GM12878 (cell line): Measurements from ENCODE around the gene TMEM163. TPM values are rescaled to one million over a fixed set of nuclear protein-coding genes. Genes with fewer than 3 reads are reported as not detected.

ENCODE experiments used
- ATAC-seq: fragments of 200-7000 bp; cut with Tn5 transposase; 3 replicates; pipeline ENCODE4 v1.9.1; 2020; ENCODE audit warnings: mild to moderate bottlenecking, moderate library complexity
- BruUV-seq: library from RNA; stranded (reverse); fragments of 400-500 nt; replicated peaks from 2 replicates; lab custom pipeline; 2021; lab: Mats Ljungman, UMichigan
- CTCF ChIA-PET: fragments of 300-600 bp; sonication (Branson Sonifier 250); formaldehyde crosslinking; extraction: SDS; loops from one replicate; lab custom pipeline; 2021; ENCODE audit warnings: inconsistent platforms; lab: Yijun Ruan, JAX
- POLR2A ChIA-PET: fragments of 350-600 bp; formaldehyde crosslinking; extraction: SDS; loops from one replicate; lab custom pipeline; 2021; ENCODE audit warnings: inconsistent platforms; lab: Charles Lee
- RAD21 ChIA-PET: fragments of 300-600 bp; sonication (Branson Sonifier 250); formaldehyde crosslinking; loops from one replicate; lab custom pipeline; 2023; ENCODE audit warnings: antibody characterized with exemption; ENCODE audit not compliant: unreplicated experiment; lab: Charles Lee
- SMC1A ChIA-PET: fragments of 300-600 bp; sonication (Branson Sonifier 250); formaldehyde crosslinking; loops from one replicate; lab custom pipeline; 2023; ENCODE audit not compliant: unreplicated experiment, uncharacterized antibody; lab: Charles Lee
- DNase-seq: peaks from one replicate; pipeline ENCODE4 v3.0.0-alpha.2; 2011; ENCODE audit warnings: low read depth, low spot score
- FAIRE-seq: peaks from 3 replicates; lab custom pipeline; 2011; peaks lifted over from hg19 to GRCh38; lab: Jason Lieb, UNC
- H2AFZ ChIP-seq: 2 replicates; pipeline ENCODE4 v1.6.0; 2011; ENCODE audit warnings: low read depth, low read length, control low read depth; ENCODE audit not compliant: control insufficient read depth
- H3K27ac ChIP-seq: 2 replicates; pipeline ENCODE4 v1.5.1; 2011; ENCODE audit warnings: control low read depth; ENCODE audit not compliant: control insufficient read depth, insufficient read depth
- H3K27me3 ChIP-seq, 2 experiments: replicated peaks in 1 of 2; 2 replicates each; pipeline versions ENCODE4 v1.6.0 to v1.6.1; 2011; ENCODE audit warnings: low read length in 1 of 2; ENCODE audit not compliant: control insufficient read depth in 2 of 2, insufficient read depth in 2 of 2
- H3K36me3 ChIP-seq, 2 experiments: 2 replicates each; pipeline ENCODE4 v1.5.1; 2011; ENCODE audit warnings: low read length in 1 of 2; ENCODE audit not compliant: control insufficient read depth in 2 of 2, insufficient read depth in 2 of 2
- H3K4me1 ChIP-seq: 2 replicates; pipeline ENCODE4 v1.6.1; 2011; ENCODE audit warnings: mild to moderate bottlenecking, low read length, moderate library complexity, mixed read lengths; ENCODE audit not compliant: control insufficient read depth, insufficient read depth
- H3K4me2 ChIP-seq: 2 replicates; pipeline ENCODE4 v1.6.0; 2011; ENCODE audit warnings: control low read depth; ENCODE audit not compliant: control insufficient read depth, insufficient read depth
- H3K4me3 ChIP-seq: fragments of 200-600 bp; sonication (generic); 2 replicates; pipeline ENCODE4 v1.5.1; 2016
- H3K79me2 ChIP-seq: 2 replicates; pipeline ENCODE4 v1.6.0; 2011; ENCODE audit warnings: low read length; ENCODE audit not compliant: control insufficient read depth, insufficient read depth
- H3K9ac ChIP-seq: 2 replicates; pipeline ENCODE4 v1.8.0; 2011; ENCODE audit warnings: low read length, control low read depth, mixed read lengths; ENCODE audit not compliant: control insufficient read depth, insufficient read depth
- H3K9me3 ChIP-seq: replicated peaks from 3 replicates; pipeline ENCODE4 v1.5.1; 2011; ENCODE audit warnings: mild to moderate bottlenecking, low read length; ENCODE audit not compliant: control insufficient read depth, insufficient read depth
- H4K20me1 ChIP-seq: 2 replicates; pipeline ENCODE4 v1.6.0; 2011; ENCODE audit not compliant: control insufficient read depth, insufficient read depth
- ATF3 ChIP-seq: IDR thresholded peaks from 2 replicates; pipeline ENCODE4 v1.6.1; 2011; ENCODE audit warnings: low read depth, mild to moderate bottlenecking, low read length, moderate library complexity, borderline replicate concordance; ENCODE audit errors: extremely low read depth
- BACH1 ChIP-seq: fragments of 450-650 bp; IDR thresholded peaks from 2 replicates; pipeline ENCODE4 v1.6.1; 2017; ENCODE audit warnings: mild to moderate bottlenecking, borderline replicate concordance
- CHD4 ChIP-seq: fragments of 200-600 bp; sonication (generic); IDR thresholded peaks from 2 replicates; pipeline ENCODE4 v1.6.1; 2016; ENCODE audit warnings: mild to moderate bottlenecking
- KLF5 ChIP-seq: fragments of 450-650 bp; IDR thresholded peaks from 2 replicates; pipeline ENCODE4 v1.6.1; 2014; ENCODE audit warnings: mild to moderate bottlenecking; ENCODE audit not compliant: partially characterized antibody
- MXI1 ChIP-seq: fragments of 150-350 bp; IDR thresholded peaks from 2 replicates; pipeline ENCODE4 v1.6.1; 2011; ENCODE audit warnings: low read depth, mild to moderate bottlenecking, inconsistent platforms, low read length, improper control_type of control experiment
- NR2F1 ChIP-seq: fragments of 450-650 bp; conservative IDR thresholded peaks from 2 replicates; pipeline ENCODE4 v1.6.1; 2017; ENCODE audit warnings: mild to moderate bottlenecking
- RBBP5 ChIP-seq: fragments of 200-600 bp; sonication (generic); conservative IDR thresholded peaks from 2 replicates; pipeline ENCODE4 v1.6.1; 2016
- WRNIP1 ChIP-seq: IDR thresholded peaks from 2 replicates; pipeline ENCODE4 v1.6.1; 2011; ENCODE audit warnings: low read depth, low read length, improper control_type of control experiment, borderline replicate concordance
- ZNF687 ChIP-seq: fragments of 450-650 bp; IDR thresholded peaks from 2 replicates; pipeline ENCODE4 v1.6.1; 2017; ENCODE audit warnings: mild to moderate bottlenecking, moderate library complexity
- ZZZ3 ChIP-seq: IDR thresholded peaks from 2 replicates; pipeline ENCODE4 v1.6.1; 2011; ENCODE audit warnings: low read depth; ENCODE audit not compliant: control insufficient read depth, insufficient read length
- WGBS: methylation state at CpG from one replicate; pipeline ENCODE4 v1.1.6; 2016; ENCODE audit warnings: low lambda C conversion rate; ENCODE audit not compliant: insufficient replicate concordance, insufficient coverage; ENCODE audit errors: missing lambda C conversion rate; 5-methylcytosine and 5-hydroxymethylcytosine counted together
- in situ Hi-C: fragments of 300-500 bp; cut with MboI; formaldehyde crosslinking; loops from 9 replicates; pipeline ENCODE4 v1.14.3; 2018; ENCODE audit warnings: mixed read lengths
- intact Hi-C: fragments of 100-400 bp; cut with micrococcal nuclease; formaldehyde crosslinking; loops from one replicate; pipeline ENCODE4 v1.14.2; 2022; ENCODE audit not compliant: unreplicated experiment
- polyA plus RNA-seq, 11 experiments: library from polyadenylated mRNA; depleted of rRNA in 4 of 11; unstranded in 6 of 11; stranded (reverse) in 5 of 11; fragments of >200 nt; fragmentation: Nextera tagmentation in 4 of 11; fragmentation: Illumina TruSeq in 1 of 11; extraction: Ambion mirVana in 4 of 11; extraction: Trizol in 1 of 11; gene quantifications; 1 replicate in 1 of 11; 2 replicates in 10 of 11; pipeline versions ENCODE4 v1.2.1 to v1.2.3, GENCODE V29; 2011 to 2016; ENCODE audit warnings: inconsistent platforms in 2 of 11, missing spikeins in 2 of 11, low read depth in 1 of 11
- total RNA-seq, 4 experiments: library from RNA; depleted of rRNA in 3 of 4; stranded (reverse); fragments of >200 nt in 3 of 4; fragmentation: Illumina TruSeq in 1 of 4; extraction: Trizol in 1 of 4; gene quantifications; 2 replicates each; pipeline versions ENCODE4 v1.2.1 to v1.2.3, GENCODE V29; 2013 to 2021

The TMEM163 gene
- total and polyA plus RNA-seq, 10 of the 15 experiments (the other 5 are each of a cell fraction or from before 2014, with no cell fraction given) = 0.05 to 0.11 (median 0.07) TPM; not detected in 4

GRCh38 chr2:134425724-134426496 lies 292.9 kb downstream of the TMEM163 start:
- Histone ChIP-seq H3K9ac (no peak overlapping the region), H4K20me1 (no peaks in the 10 kb centered on the region), H2AFZ (no peak overlapping the region), H3K79me2 (no peaks in the 10 kb centered on the region), H3K9me3 (no peaks in the 10 kb centered on the region), H3K27ac (no peak overlapping the region), H3K36me3 (peaks cover 9 to 59% of the 10 kb centered on the region in 2 experiments), H3K4me2 (no peak overlapping the region), H3K4me3 (no peak overlapping the region), H3K27me3 (no peaks in the 10 kb centered on the region), H3K4me1 (no peaks in the 10 kb centered on the region)
- DNase-seq = no peak
- in situ Hi-C loops = no loop called here
- FAIRE-seq = no peak
- no peak for ATAC-seq
- 92% methylated on average over 6 of the region's 6 CpGs for WGBS
- BruUV-seq = no TSS peak
- ChIA-PET CTCF (no interaction called here), POLR2A (no interaction called here), SMC1A (no interaction called here), RAD21 (no interaction called here)
- intact Hi-C loops = no loop called here
- TF ChIP-seq KLF5 (no peak), CHD4 (no peak), NR2F1 (no peak), RBBP5 (no peak), BACH1 (no peak), ZNF687 (no peak), ZZZ3 (no peak), ATF3 (no peak), MXI1 (no peak), WRNIP1 (no peak)
